WTC11 (cell line): ENCODE measurements around the gene NCKAP5.

Experiments used
- ARID4B ChIP-seq: sonication (generic); formaldehyde crosslinking; IDR thresholded peaks from 2 replicates; pipeline ENCODE4 v1.8.0; 2023; ENCODE audit warnings: missing genetic modification reagents, mild to moderate bottlenecking, borderline replicate concordance
- ATF1 ChIP-seq: sonication (generic); formaldehyde crosslinking; IDR thresholded peaks from 2 replicates; pipeline ENCODE4 v1.8.1; 2023; ENCODE audit warnings: mild to moderate bottlenecking, moderate library complexity, missing genetic modification reagents
- CREB1 ChIP-seq: sonication (generic); formaldehyde crosslinking; IDR thresholded peaks from 2 replicates; pipeline ENCODE4 v1.8.0; 2023; ENCODE audit warnings: mild to moderate bottlenecking, missing genetic modification reagents
- CTCF ChIP-seq: fragments of 200-600 bp; IDR thresholded peaks from 2 replicates; pipeline ENCODE4 v1.8.0; 2022; ENCODE audit warnings: antibody characterized with exemption
- MAX ChIP-seq: sonication (generic); formaldehyde crosslinking; IDR thresholded peaks from 2 replicates; pipeline ENCODE4 v1.8.0; 2022; ENCODE audit warnings: mild to moderate bottlenecking, missing genetic modification reagents
- MYBL2 ChIP-seq: sonication (generic); formaldehyde crosslinking; IDR thresholded peaks from 2 replicates; pipeline ENCODE4 v1.8.1; 2023; ENCODE audit warnings: mild to moderate bottlenecking, moderate library complexity, missing genetic modification reagents
- NFATC4 ChIP-seq: fragments of 250-450 bp; sonication (Bioruptor Pico); IDR thresholded peaks from 2 replicates; pipeline ENCODE4 v1.9.0; 2021; ENCODE audit warnings: mild to moderate bottlenecking
- PRRX2 ChIP-seq: fragments of 250-450 bp; sonication (Bioruptor Pico); IDR thresholded peaks from 2 replicates; pipeline ENCODE4 v1.8.0; 2021; ENCODE audit warnings: mild to moderate bottlenecking
- SP1 ChIP-seq: sonication (generic); formaldehyde crosslinking; conservative IDR thresholded peaks from 2 replicates; pipeline ENCODE4 v1.8.1; 2022; ENCODE audit warnings: missing genetic modification reagents
- STAT6 ChIP-seq: sonication (generic); formaldehyde crosslinking; conservative IDR thresholded peaks from 2 replicates; pipeline ENCODE4 v1.8.1; 2023; ENCODE audit warnings: mild to moderate bottlenecking, low read depth, missing genetic modification reagents, moderate library complexity
- ZMAT4 ChIP-seq: fragments of 250-450 bp; sonication (Bioruptor Pico); IDR thresholded peaks from 2 replicates; pipeline ENCODE4 v1.9.0; 2021; ENCODE audit warnings: mild to moderate bottlenecking
- ZNF263 ChIP-seq: sonication (generic); formaldehyde crosslinking; IDR thresholded peaks from 2 replicates; pipeline ENCODE4 v1.8.1; 2022; ENCODE audit warnings: low read depth, mild to moderate bottlenecking, moderate library complexity, missing genetic modification reagents

- TF ChIP-seq SP1: no peak
- no peak for TF ChIP-seq STAT6 (CRISPR knock-in tag)
- TF ChIP-seq CTCF: no peak
- no peak for TF ChIP-seq ZNF263 (CRISPR knock-in tag)
- no peak for TF ChIP-seq ATF1
- TF ChIP-seq MAX: no peak
- TF ChIP-seq PRRX2 (CRISPR knock-in tag): no peak
- no peak for TF ChIP-seq ZMAT4 (CRISPR knock-in tag)
- no peak for TF ChIP-seq ARID4B (CRISPR knock-in tag)
- TF ChIP-seq MYBL2 (CRISPR knock-in tag): no peak
- no peak for TF ChIP-seq CREB1
- no peak for TF ChIP-seq NFATC4 (CRISPR knock-in tag)
These were observed 922.3 kb downstream of the NCKAP5 start for GRCh38 chr2:132645722-132646539.
